ENCODE results near the gene ARHGAP9.

The ARHGAP9 gene

DNA sequence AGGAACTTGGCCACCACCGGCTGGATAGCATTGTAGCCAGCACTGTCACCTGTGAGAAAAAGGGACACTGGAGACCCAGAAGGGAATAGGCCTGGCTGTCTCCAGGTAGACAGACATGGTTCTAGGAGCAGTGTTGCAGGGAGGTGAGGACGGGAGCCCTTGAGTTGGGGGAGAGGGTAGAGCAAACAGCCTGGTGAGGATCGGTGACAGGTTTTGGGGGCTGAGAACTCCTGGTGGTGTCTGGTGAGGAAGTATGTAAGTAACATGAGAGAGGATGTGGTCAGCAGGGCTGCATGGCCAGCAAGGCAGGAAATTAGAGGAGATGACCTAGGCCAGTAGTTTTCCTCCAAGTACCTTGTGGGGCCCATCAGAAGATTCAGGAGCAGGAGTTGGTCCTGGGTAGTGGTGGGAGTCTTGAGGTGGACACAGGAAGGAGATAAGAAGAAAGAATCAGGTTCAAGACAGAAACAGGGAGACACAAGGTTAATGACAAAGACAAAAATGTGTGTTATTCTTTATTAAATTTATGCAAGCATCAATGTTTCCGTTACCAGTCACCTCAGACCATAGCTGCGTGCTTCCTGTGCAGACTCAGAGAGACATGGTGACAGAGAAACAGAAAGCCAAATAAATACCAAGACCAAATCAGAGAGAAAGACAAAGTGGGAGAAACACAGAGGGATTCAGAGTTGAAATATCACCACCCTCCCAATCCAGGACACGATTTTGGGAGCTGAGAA is at the start of gene ARHGAP9:
TSS of gene ARHGAP9 (minus strand) at position 491 of the 740 bp plus-strand sequence. CDS start at position 31, 460 bp downstream.
- DNase-seq, result no peak

DNA sequence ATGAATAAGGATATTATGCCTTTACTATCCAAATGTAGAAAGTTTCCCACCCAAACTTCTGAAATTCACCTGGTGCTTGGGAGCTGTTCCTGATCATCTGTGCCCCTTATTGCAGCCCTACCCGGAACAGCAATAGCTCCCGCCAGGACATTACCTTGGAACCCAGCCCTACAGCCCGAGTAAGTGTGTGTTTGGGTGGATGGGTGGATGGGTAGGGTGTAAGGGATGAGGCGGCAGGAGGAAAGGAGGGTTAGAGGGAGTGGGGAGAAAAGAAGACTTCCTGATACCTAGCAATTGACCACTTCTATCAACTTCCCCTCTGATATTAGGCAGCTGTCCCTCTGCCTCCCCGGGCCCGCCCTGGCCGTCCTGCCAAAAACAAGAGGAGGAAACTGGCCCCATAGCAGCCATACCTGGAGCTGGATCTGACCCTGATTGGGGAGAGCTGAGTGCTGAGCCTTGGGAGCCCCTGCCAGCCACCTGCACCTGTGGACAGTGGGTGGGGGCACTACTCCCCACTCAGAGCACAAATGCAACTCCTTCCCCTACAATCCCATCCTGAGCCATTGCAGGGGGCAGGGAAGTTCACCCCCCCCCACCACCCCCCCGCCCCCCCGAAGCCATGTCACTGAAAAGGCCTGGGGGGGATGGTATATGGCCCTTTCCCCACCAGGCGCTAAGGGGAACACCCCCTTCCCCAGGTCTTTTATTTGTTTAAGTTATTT is 49.3 kb upstream of the ARHGAP9 start:
- DNase-seq, result no peak

DNA sequence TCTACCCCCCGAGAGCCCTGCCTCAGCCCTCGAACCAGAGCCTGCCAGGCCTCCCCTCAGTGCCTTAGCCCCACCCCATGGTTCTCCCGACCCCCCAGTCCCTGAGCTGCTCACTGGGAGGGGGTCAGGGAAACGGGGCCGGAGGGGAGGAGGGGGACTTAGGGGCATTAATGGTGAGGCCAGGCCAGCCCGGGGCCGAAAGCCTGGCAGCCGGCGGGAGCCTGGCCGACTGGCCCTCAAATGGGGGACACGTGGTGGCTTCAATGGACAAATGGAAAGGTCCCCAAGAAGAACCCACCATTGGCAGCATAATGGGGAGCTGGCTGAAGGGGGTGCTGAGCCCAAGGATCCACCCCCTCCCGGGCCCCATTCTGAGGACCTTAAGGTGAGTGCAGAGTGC is 48.5 kb upstream of the ARHGAP9 start:
- DNase-seq, result no peak

DNA sequence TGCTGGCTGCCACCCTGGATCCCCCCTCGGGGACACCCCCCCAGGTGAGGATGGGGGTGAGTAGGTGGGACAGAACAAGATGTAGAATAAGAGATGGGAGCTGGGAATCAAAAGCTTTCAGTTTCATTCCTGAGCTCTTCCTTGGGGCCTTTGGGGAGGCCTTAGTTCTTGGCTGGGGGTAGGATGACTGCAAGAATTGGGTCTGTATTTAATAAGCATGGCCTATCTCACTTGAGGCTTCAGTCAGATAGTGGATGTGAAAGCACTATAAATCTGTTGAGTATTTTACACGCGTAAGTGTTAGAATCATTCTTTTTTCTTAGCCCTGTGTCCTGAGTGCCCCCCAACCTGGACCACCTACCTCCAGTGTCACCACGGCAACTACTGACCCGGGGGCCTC is 47.5 kb upstream of the ARHGAP9 start:
- DNase-seq, result no peak

DNA sequence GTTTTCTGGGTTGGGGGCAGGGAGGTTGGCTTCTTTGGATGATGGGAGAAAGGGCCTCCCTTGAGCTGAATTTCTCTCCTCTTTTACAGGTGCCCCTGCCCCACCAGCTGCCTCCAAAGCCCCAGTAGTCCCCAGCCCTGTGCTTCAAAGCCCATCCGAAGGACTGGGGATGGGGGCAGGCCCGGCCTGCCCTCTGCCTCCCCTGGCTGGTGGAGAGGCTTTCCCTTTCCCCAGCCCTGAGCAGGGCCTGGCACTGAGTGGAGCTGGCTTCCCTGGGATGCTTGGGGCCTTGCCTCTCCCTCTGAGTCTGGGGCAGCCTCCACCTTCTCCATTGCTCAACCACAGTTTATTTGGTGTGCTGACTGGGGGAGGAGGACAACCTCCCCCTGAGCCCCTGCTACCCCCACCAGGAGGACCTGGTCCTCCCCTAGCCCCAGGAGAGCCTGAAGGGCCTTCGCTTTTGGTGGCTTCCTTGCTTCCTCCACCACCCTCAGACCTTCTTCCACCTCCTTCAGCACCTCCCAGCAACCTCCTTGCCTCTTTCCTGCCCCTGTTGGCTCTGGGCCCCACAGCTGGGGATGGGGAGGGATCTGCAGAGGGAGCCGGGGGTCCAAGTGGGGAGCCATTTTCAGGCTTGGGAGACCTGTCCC is 46.9 kb upstream of the ARHGAP9 start:
- no peak for DNase-seq

DNA sequence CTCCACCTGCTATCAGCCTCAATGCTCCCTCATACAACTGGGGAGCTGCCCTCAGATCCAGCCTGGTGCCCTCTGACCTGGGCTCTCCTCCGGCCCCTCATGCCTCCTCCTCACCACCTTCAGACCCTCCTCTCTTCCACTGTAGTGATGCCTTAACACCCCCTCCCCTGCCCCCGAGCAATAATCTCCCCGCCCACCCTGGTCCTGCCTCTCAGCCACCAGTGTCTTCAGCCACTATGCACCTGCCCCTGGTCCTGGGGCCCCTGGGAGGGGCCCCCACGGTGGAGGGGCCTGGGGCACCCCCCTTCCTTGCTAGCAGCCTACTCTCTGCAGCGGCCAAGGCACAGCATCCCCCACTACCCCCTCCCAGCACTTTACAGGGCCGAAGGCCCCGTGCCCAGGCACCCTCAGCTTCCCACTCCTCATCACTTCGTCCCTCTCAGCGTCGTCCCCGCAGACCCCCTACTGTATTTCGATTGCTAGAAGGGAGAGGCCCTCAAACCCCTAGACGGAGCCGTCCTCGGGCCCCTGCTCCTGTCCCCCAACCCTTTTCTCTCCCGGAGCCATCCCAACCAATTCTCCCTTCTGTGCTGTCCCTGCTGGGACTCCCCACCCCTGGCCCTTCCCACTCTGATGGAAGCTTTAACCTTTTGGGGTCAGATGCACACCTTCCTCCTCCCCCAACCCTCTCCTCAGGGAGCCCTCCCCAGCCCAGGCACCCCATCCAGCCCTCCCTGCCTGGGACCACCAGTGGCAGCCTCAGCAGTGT is 46.1 kb upstream of the ARHGAP9 start:
- no peak for DNase-seq

DNA sequence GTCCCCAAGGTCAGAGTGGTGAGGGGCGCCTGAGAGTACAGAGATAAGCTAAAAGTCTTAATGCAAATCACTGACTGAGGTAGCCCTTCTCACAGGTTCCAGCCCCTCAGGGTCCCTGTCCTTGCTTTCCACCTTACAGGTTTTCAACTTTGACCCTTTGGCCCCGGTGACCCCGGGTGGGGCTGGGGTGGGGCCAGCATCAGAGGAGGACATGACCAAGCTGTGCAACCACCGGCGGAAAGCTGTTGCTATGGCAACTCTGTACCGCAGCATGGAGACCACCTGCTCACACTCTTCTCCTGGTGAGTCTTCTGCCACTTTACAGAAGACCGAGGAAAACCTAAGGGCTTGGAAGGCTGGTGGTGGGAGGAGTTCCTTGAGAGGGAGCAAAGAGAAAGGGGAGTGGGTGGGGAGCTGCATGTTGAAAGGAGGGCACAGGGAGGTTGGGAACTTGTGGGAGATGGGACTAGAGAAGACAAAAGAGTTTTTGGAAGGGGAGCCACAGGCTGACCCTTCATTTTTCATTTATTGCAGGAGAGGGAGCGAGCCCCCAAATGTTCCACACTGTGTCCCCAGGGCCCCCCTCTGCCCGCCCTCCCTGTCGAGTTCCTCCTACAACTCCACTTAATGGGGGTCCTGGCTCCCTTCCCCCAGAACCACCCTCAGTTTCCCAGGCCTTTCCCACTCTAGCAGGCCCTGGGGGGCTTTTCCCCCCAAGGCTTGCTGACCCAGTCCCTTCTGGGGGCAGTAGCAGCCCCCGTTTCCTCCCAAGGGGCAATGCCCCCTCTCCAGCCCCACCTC is 45.3 kb upstream of the ARHGAP9 start:
- no peak for DNase-seq

DNA sequence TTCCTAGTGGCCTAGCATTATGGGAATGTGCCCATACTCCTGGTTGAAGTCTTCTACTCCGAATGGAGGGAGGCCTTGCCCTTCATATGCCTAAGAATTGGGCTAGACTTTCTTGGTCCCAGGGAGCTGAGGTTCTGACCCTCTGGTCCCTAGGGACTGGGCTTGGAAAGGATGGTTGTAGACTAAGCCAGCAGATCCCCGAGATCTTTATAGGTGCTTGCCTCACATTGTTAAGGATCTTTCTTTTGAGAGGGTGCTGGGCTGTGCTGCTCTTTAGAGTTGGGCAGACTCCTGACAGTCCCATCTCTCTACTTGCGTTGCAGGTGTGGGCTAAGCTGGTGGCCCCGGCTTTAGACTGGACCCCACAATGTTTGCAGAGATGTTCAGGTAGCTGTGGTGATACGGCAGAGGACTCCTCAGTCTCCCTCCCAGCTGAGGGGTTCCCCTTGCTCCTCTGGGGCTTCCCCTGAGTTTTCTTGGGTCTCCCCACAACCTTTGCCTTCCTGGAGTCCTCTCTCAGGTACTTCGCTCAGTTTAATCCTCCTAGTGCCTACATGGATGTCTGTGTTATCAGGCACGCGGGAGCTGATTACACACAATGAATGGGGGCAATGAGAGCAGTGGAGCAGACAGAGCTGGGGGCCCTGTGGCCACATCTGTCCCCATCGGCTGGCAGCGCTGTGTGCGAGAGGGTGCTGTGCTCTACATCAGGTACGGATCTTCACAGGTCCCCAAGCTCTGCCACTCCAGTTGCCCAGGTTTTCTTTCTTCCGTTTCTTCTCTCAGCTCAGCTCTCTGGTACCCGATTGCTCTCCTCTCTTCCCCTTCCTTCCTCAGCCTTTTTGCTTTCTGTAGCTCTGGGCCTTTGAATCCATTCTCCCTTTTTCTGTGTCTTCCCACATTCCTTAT is 44.3 kb upstream of the ARHGAP9 start:
- DNase-seq, result no peak

DNA sequence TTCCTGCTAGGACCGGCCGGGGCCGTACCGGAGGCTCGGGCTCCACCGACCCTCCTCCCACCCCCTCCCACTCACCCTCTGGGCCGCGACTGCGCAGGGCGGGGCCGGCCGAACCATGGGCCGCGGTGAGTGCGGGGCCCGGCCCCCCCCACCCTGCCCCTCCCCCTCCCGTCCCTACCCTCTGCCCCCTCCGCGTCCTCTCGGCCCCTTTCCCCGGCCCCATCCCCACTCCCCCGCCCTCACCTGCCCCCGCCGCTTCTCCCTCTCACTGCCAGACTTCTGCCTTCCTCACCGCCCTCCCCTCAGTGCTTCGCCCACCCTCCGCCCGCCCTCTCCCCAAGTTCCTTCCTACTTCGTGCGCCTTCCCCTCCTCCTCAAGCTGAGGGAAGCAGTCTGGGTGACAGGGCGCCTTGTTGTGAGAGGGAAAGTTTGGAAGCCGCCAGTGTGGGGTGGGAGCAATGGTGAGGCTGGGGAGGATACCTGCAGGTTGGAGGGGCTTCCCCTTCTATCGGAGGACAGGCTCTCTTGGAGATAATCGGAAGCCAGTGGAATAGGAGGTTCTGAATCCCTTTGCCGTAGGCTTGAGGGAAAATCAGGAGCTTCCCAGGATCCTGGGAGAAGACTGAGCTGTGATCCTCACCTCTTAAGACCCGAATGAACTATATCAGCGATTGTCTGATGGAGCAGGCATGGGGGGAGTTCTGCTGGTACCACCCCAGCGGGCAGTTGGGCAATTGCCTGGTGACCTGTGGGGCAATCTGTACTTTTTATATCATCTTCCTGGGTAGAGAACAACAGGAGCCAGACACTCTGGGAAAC is 43.4 kb upstream of the ARHGAP9 start:
- peak in 37 of 58 donors; percentile 23 to 75 (median 56) for DNase-seq

DNA sequence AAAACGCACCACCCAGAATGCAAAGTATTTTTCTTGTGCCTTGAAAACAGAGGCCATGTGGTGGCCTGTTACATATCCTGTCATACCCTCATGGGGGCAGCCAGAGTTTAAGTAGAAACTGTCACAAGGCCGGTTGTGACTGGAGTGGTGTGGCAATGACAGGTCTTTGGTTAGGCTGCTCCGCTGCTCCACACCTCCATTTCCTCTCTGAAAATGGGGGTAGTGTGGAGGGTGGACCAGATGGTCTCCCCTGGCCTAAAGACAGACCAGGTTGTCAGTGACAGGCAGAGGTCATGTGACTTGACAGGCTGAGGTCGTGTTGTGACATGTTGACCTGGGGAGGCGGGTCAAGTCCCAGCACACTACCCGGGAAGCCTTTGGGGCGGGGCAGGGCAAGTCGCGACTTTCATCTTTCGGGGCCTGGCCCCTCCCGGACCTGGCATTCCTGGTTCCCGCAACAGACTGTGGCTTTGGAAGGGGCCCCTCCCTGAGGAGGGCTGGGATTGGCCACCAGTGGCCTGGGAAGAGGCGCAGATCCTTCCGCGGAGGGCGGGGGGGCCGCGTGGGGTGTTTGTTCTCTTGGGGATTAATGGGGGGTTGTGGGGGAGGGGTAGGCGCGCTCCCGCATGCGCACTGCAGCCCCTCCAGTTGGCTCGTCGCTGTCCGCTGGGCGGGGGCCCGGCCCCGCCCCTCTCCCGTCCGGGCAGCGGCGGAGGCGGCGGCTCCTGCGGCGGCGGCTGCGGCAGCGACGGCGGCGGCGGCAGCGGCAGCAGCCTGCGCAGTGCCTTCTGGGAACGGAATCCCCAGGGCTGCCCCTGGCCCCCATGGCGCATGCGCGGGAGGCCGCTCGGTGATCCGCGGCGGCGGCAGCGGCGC is 42.6 kb upstream of the ARHGAP9 start, which contains the start of gene MBD6:
TSS of gene MBD6 (plus strand) at position 814 of the 876 bp plus-strand sequence. CDS start 1,480 bp downstream, outside the sequence.
- peak; percentile 52 to 97 (median 87) for DNase-seq

DNA sequence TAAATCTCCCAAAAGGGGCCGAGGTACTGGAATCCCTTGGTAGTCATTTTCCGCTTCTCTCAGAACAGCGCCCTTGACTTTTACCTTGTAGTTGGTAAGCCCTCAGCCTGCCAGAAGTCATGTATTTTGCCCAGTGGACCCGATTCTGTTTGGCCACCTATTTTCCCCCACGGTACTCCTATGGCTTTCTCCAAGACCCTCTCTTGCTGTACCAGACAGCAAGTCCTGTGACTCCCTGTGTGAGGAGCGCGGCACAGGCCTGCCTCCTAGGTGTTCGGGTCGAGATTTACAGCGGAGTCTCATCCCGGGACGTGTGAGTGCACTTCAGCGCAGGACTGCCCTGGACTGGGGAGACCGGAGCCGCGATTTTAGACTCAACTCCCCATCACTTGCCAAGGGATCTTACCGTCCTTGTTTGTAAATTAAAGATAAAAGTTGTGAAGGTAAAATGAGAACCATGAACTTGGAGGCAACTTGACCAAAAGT is 41.9 kb upstream of the ARHGAP9 start:
- peak in 40 of 58 donors; percentile 2 to 73 (median 36) for DNase-seq

DNA sequence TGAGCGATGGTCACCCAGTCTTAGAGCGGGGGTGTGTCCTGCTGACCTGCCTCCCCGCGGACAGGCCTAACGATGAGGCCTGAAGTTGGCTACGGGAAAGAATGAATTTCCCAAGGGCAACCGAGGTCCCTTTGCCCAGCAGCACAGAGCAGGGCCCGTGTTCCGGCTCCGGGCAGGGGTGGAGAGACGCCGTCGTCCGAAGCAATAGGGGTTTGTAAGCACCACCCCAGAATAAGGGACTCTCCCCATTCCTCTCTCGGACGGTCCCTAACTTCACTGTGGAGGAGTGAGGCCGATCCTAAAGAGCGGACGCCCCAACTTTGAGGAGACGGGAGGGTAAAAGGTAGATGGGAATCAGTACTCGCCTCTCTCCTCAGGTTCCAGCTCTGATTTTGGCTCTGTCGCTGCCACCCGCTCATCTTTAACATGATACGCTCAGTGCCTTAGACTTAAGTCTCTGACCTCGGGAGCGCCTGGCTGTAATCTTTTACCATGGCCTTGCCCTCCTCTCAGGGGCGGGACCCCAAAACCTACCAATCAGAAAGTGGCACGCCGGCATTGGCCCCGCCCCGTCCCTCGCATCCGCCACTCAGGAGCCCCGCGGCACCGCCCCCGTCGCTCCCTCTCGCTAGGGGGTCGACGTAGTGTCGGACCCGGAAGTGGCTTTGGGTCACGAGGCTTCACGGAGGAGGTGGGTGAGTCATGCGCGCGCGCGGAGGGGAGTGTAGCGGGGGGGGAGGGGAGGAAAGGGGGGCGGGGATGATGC is 40.6 kb upstream of the ARHGAP9 start, which contains the start of gene DDIT3:
TSS of gene DDIT3 (minus strand) at position 462 of the 766 bp plus-strand sequence. CDS start 3,108 bp downstream, outside the sequence.
- DNase-seq, result peak; percentile 93 to 100 (median 98)

DNA sequence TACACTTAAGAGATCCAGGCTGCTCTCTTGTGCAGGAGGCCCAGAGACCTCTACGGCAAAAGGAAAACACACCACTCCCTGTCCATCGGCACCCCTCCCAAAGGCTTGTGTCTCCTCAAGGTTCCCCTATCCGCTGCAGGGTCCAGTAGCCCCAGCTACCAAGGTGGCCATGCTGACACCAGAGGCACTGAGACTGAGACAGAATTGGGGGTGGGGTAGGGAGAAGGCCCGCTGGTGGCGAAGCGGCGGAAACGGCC is 40.1 kb upstream of the ARHGAP9 start:
- DNase-seq, result peak in 9 of 58 donors; percentile 13 to 54 (median 35)

DNA sequence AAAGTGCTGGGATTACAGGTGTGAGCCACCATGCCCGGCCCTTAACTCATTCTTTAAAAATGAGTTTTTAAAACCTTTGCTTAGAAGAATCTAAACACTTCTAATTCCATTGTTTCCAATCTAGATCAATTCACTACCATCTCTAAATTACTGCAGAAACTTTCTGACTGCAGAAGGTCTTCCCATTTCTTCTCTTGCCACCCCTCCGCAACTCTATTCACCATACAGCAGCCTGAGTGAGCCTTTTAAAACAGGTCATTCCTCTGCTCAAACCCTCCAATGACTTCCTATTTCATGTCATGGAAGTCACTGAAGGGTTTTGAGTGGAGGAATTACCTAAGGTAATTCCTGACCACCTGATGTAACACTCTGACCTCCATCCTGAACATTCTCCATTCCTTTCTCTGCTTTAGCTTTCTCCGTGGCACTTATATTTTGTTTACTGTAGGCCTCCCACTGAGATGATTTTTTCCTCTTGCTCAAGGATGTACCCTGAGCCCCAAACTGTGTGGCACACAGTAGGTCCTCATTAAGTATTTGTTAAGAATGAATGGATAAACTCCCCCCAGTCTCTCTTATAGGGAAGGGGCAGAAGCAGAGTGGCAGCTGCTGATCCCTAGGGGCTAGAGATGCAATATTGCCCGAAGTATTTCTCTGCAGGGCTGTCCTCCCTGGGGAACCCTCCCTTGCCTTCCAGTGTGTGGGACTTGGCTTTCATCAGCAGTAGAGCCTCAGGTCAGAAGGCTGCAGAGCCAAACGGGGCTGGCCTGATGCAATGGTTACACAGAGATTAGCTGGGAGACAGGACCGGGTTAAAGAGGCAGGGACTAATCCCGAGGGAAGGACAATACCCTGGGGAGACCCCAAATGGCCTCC is 39.5 kb upstream of the ARHGAP9 start:
- DNase-seq, result peak in 3 of 58 donors; percentile 3 to 40 (median 9)

DNA sequence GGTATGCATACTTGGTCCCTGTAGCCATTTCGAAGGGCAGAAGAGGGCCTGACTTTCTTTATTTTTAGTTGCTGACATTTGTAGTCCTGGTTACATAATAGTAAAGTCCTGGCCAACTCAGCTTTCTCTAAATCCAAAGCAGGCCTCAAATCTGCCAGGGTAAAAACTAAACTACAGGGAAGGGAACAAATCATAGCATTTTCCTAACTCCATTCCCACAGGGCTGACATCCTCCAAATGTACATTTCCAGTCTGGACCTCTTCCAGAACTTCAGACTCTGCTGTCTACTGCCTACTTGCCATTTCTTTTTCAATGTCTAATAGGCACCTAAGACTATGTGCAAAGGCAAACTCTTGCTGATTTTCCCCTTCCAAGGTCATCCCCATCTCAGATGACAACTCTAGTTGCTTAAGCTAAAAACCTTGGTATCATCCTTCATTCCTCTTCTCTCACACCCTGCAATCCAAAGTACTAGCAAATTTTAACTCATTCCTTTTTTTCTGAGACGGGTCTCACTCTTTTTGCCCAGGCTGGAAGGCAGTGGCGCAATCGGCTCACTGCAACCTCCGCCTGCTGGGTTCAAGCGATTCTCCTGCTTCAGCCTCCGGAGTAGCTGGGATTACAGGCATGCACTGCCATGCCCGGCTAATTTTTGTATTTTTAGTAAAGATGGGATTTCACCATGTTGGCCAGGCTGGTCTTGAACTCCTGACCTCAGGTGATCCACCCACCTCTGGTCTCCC is 38.7 kb upstream of the ARHGAP9 start:
- no peak for DNase-seq

Measured in anterior cingulate cortex (tissue), 58 donors.